Muscle of leg (tissue), 11 donors: ENCODE data around the gene UST. TPM values are rescaled to one million over a fixed set of nuclear protein-coding genes. Genes with fewer than 3 reads are reported as not detected.

Experiments
- DNase-seq: peaks from one replicate; pipeline ENCODE4 v3.0.0; 2013
- H3K27ac ChIP-seq: one replicate; pipeline ENCODE4 v1.5.1; 2013; ENCODE audit warnings: mild to moderate bottlenecking, low read length, control low read depth
- H3K27me3 ChIP-seq: one replicate; pipeline ENCODE4 v1.6.1; 2013; ENCODE audit warnings: low read length; ENCODE audit not compliant: control insufficient read depth, insufficient read depth
- H3K36me3 ChIP-seq: one replicate; pipeline ENCODE4 v1.6.1; 2013; ENCODE audit warnings: low read length; ENCODE audit not compliant: control insufficient read depth, insufficient read depth
- H3K4me1 ChIP-seq: one replicate; pipeline ENCODE4 v1.6.1; 2013; ENCODE audit warnings: low read length; ENCODE audit not compliant: control insufficient read depth, insufficient read depth
- H3K4me3 ChIP-seq: one replicate; pipeline ENCODE4 v1.5.1; 2013; ENCODE audit warnings: low read length, control low read depth
- H3K9me3 ChIP-seq: replicated peaks from 2 replicates; pipeline ENCODE4 v1.6.1; 2013; ENCODE audit warnings: low read depth, low read length; ENCODE audit not compliant: control insufficient read depth
- WGBS: methylation state at CpG from one replicate; pipeline ENCODE4 v1.1.5; 2013; ENCODE audit warnings: missing lambda C conversion rate; ENCODE audit not compliant: insufficient coverage; 5-methylcytosine and 5-hydroxymethylcytosine counted together
- polyA plus RNA-seq, 8 donors: library from polyadenylated mRNA; unstranded; fragments of 120-200 nt; gene quantifications; one replicate each; pipeline versions ENCODE4 v1.2.1 to v1.2.3, GENCODE V29; 2013; ENCODE audit warnings: inconsistent platforms in 1 of 8, low replicate concordance in 1 of 8; ENCODE audit not compliant: insufficient read length in 8 of 8, insufficient read depth in 1 of 8
- total RNA-seq: library from RNA; stranded (reverse); fragments of 120-200 nt; gene quantifications from one replicate; pipeline ENCODE4 v1.2.4, GENCODE V29; 2013

The UST gene
- total and polyA plus RNA-seq, 9 donors: 5.0 to 15.6 (median 9.3) TPM

DNA sequence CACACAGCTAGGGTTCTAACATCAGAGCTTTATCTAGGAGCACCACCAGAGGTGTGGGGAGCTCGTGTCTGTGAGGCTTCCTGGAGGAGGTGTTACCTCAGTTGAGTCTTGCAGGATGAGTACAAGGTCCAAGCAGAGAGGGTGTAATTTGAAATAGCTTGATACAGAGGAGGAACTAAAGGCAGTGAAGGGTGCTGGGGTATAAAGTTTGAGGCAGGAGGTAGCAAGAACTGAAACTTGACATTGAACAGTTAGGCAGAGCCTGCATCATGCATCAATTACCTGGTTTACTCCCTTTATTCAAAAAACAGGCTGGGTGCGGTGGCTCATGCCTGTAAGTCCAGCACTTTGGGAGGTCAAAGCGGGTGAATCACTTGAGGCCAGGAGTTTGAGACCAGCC lies 241.2 kb downstream of the UST start:
- H3K27me3 ChIP-seq: no peaks in the 10 kb centered on the region
- H3K4me1 ChIP-seq: peaks cover 2% of the 10 kb centered on the region
- no peak overlapping the region for H3K4me3 ChIP-seq
- H3K27ac ChIP-seq: no peak overlapping the region
- WGBS: 88% methylated on average over 3 of the region's 3 CpGs
- no peaks in the 10 kb centered on the region for H3K9me3 ChIP-seq
- H3K36me3 ChIP-seq: no peaks in the 10 kb centered on the region
- no peak for DNase-seq

DNA sequence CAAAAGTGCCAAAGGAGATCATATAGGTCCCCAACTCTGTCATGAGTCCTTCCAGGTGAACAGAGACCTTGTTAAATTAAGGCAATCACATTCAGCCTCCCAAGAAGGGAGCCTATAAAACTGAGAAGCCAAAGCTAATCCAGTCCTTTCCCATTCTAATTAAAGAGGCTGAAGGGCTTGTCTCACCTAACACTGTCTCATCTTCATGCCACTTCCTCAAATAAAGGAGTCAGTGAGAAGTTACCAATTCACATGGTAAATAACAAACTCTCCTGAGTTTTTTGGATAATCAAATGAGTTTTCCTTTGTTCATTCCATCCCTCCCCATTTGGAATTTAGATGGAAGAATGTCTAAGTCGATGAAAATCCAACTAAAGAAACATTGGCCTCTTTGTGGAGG lies 242.8 kb downstream of the UST start:
- Histone ChIP-seq H3K4me3 (no peak overlapping the region), H3K9me3 (no peaks in the 10 kb centered on the region), H3K4me1 (peaks cover 2% of the 10 kb centered on the region), H3K27me3 (no peaks in the 10 kb centered on the region), H3K36me3 (no peaks in the 10 kb centered on the region), H3K27ac (peak overlapping the region; percentile 2)
- no peak for DNase-seq
- WGBS: no CpG with 5 or more reads among the region's 1 CpG

DNA sequence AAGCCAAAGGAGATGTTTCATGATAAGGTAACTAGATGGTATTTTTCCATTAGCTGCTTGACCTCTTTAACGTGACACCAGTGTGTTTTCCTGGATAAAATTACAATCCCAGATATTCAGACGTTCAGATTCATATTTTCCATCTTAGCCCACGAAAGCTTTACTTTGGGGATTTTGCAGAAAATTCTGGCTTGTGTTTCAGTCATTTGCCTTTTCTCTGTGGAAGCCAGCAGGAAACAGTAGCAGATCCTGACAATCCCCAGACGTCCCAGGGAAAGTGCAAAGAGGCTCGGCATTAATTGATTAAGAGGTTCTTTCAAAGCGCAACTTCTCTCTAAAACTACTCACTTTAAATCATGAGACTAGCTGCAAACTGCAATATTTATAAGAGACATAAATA lies 243.6 kb downstream of the UST start:
- H3K4me1 ChIP-seq: peaks cover 2% of the 10 kb centered on the region
- H3K36me3 ChIP-seq: no peaks in the 10 kb centered on the region
- no peaks in the 10 kb centered on the region for H3K27me3 ChIP-seq
- H3K27ac ChIP-seq: peak overlapping the region; percentile 21
- peak; percentile 84 for DNase-seq
- H3K4me3 ChIP-seq: no peak overlapping the region
- H3K9me3 ChIP-seq: no peaks in the 10 kb centered on the region
- WGBS: 14% methylated on average over 2 of the region's 6 CpGs

DNA sequence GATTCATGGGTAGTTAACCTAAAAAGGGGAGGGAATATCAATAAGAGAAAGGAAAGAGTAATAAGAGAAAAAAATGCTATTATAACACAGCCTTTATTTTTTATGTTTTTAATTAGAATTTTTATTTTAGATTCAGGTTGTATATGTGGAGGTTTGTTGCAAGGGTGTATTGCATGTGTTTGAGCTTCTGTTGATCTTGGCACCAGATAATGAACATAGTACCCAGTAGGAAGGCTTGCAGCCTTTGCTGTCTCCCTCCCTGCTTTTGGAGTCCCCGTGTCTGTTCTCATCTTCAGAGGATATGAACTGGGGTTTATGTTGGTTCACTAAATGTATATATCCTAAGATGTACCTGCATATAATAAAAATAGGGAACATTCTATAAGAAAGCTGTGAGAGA lies 250.0 kb downstream of the UST start:
- DNase-seq: no peak
- Histone ChIP-seq H3K4me1 (peaks cover 5% of the 10 kb centered on the region), H3K27me3 (no peaks in the 10 kb centered on the region), H3K4me3 (no peak overlapping the region), H3K27ac (no peak overlapping the region), H3K9me3 (peaks cover 3% of the 10 kb centered on the region), H3K36me3 (no peaks in the 10 kb centered on the region)
- WGBS: no CpG with 5 or more reads among the region's 1 CpG

DNA sequence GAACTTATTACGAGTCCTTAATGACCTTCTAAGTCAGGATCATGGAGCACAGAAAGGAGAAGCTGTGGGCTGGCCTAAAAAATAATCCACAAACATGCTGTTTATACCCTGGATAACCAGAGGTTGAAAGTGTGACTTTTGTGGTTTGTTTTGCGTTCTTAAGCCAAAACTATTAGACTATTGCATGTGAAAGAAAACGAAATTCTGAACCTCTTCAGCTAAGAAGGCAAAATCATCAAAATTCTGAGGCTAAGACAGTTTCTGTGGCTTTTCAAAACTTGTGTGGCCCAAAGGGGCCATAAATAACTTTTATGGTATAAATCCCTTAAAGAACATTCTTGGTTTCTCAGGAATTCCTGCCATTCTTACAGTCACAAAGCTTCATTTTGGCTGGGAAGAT lies 251.0 kb downstream of the UST start:
- peaks cover 5% of the 10 kb centered on the region for H3K4me1 ChIP-seq
- WGBS: no CpG with 5 or more reads among the region's 3 CpGs
- H3K27me3 ChIP-seq: no peaks in the 10 kb centered on the region
- peak; percentile 46 for DNase-seq
- H3K27ac ChIP-seq: no peak overlapping the region
- no peak overlapping the region for H3K4me3 ChIP-seq
- H3K9me3 ChIP-seq: peaks cover 3% of the 10 kb centered on the region
- no peaks in the 10 kb centered on the region for H3K36me3 ChIP-seq

DNA sequence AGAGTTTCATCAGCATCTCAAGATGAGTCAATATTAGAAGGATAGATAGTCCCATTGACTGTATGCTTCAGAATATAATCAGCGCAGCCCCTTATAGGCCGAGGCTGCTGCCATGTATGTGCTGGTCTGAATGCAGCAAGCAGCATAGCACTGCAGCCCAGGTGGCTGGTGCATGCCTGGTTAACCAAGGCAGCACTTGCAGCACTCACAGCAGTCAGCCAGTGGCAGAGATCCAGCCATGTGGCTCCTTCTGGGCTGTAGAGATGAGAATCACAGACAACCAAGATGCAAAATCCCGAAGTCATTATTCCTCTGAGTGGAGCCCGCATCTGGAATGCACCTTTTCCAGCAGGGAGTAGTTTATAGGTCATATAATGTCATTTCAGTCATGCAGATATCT lies 251.9 kb downstream of the UST start:
- WGBS: 81% methylated on average over 2 of the region's 4 CpGs
- H3K27ac ChIP-seq: no peak overlapping the region
- H3K4me3 ChIP-seq: no peak overlapping the region
- no peaks in the 10 kb centered on the region for H3K27me3 ChIP-seq
- H3K9me3 ChIP-seq: peaks cover 3% of the 10 kb centered on the region
- no peaks in the 10 kb centered on the region for H3K36me3 ChIP-seq
- DNase-seq: peak; percentile 26
- peaks cover 5% of the 10 kb centered on the region for H3K4me1 ChIP-seq

DNA sequence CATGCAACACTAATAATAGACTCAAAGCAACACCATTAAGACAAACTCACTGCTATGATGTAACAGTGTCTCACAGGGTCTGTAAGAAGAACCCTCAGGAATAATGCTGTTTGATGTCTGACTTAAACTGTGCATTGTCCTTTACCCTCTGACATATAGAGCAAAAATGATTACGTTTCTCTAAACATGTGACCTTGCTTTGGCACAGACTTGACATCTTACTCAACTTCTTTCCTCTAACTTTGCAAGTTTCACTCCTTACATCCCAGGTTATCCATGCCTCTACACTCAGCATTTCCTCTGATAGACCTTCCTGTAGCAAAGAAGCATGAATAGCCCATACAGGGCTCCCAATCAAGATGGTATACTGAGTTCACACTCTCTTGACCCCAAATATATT lies 252.7 kb downstream of the UST start:
- no peak overlapping the region for H3K4me3 ChIP-seq
- peak; percentile 27 for DNase-seq
- WGBS: 14% methylated on average over 1 of the region's 1 CpG
- peak overlapping the region; percentile 43 for H3K27ac ChIP-seq
- no peaks in the 10 kb centered on the region for H3K27me3 ChIP-seq
- H3K4me1 ChIP-seq: peaks cover 5% of the 10 kb centered on the region
- no peaks in the 10 kb centered on the region for H3K36me3 ChIP-seq
- peaks cover 3% of the 10 kb centered on the region for H3K9me3 ChIP-seq

DNA sequence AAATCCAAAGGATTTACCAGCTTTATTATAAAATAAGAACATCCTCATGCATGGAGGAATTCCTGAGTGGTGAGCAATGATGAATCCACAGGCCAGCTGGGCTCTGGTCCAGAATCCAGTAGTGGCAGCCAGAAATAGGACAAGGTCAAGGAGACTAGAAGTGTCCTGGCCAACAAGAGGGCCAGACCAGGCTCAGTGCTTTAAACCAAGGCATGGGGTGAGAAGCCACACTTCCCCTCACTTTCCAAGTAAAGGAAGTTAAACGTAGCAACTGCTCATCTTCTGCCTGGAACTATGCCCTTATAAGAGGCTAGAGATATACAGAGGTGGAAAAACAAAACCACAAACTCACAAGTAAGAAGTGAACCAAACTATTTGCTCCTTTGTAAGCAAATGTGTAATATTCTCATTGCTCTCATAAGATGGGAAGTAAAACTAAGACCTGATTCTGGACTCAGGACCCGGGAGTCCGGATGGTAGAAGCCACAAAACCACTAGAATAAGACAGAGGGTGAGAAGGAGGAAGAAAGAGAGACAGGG lies 253.2 kb downstream of the UST start:
- H3K4me3 ChIP-seq: no peak overlapping the region
- H3K36me3 ChIP-seq: no peaks in the 10 kb centered on the region
- peak; percentile 78 for DNase-seq
- no CpG with 5 or more reads among the region's 3 CpGs for WGBS
- peaks cover 3% of the 10 kb centered on the region for H3K9me3 ChIP-seq
- H3K27ac ChIP-seq: peak overlapping the region; percentile 43
- peaks cover 5% of the 10 kb centered on the region for H3K4me1 ChIP-seq
- no peaks in the 10 kb centered on the region for H3K27me3 ChIP-seq

DNA sequence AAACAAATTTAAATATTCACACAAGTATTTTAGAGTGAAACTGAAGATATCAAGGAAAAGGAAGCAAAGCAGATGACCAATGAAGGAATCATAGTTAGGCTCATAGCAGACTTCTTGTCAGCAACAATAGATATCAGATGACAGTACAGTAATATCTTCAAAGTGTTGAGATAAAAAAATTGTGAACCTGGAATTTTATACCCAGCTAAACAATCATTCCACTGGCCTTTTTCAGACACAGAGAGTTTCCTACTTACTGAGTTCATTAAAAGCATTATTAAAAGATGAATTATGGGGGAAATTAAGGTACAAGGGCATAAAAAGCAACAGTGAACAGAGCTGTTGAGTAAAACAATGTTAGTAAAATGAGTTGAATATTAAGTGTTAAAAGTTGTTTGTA lies 254.6 kb downstream of the UST start:
- H3K27me3 ChIP-seq: no peaks in the 10 kb centered on the region
- no peaks in the 10 kb centered on the region for H3K36me3 ChIP-seq
- no peak for DNase-seq
- H3K4me1 ChIP-seq: peaks cover 5% of the 10 kb centered on the region
- peaks cover 3% of the 10 kb centered on the region for H3K9me3 ChIP-seq
- H3K27ac ChIP-seq: no peak overlapping the region
- no peak overlapping the region for H3K4me3 ChIP-seq

DNA sequence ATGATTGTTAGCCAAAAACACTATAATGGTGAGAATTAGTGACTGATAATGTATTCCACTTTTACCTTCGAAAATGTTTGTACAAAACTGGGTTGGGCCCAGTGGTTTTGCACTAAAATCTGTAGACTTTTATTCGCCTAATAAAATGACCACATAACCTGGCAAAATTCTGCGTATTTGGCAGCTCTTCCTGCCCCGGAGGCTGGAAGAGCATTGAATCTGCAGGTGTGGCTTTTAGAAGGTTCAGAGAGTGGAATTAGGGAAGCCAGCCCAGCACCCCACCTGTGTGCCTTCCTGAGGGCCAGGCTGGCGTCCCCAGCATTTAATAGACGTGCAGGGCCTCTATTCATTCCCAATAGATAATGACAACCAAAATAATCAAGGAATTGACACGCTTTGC lies 256.7 kb downstream of the UST start:
- no peaks in the 10 kb centered on the region for H3K36me3 ChIP-seq
- no CpG with 5 or more reads among the region's 7 CpGs for WGBS
- H3K4me1 ChIP-seq: peaks cover 5% of the 10 kb centered on the region
- no peak overlapping the region for H3K27ac ChIP-seq
- DNase-seq: no peak
- H3K9me3 ChIP-seq: peaks cover 3% of the 10 kb centered on the region
- no peak overlapping the region for H3K4me3 ChIP-seq
- no peaks in the 10 kb centered on the region for H3K27me3 ChIP-seq

DNA sequence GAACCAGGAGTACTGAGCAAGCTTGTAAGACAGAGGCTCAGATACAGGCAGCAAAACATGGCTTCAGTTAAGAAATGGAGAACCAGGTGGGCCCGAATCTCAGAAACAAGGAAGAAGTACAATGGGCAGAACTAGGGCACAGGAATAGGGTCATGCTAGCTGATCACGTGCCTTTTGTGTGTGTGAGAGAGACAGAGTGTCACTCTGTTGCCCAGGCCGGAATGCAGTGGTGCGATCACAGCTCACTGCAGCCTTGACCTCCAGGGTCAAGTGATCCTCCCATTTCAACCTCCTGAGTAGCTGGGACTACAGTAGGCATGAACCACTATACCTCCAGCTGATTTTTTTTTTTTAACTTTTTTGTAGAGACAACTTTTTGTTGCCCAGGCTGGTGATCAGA lies 257.8 kb downstream of the UST start:
- peaks cover 3% of the 10 kb centered on the region for H3K9me3 ChIP-seq
- peaks cover 3% of the 10 kb centered on the region for H3K4me1 ChIP-seq
- H3K4me3 ChIP-seq: no peak overlapping the region
- H3K27ac ChIP-seq: no peak overlapping the region
- H3K36me3 ChIP-seq: no peaks in the 10 kb centered on the region
- WGBS: 100% methylated on average over 2 of the region's 4 CpGs
- no peak for DNase-seq
- no peaks in the 10 kb centered on the region for H3K27me3 ChIP-seq
